ENCODE data around the gene SH3RF2. TPM values are rescaled to one million over a fixed set of nuclear protein-coding genes. Genes with fewer than 3 reads are reported as not detected.

SH3RF2 gene
- total RNA-seq, 2 experiments from 2014 or later, result not detected

- no peak for DNase-seq (ENCODE audit: low spot score)
- no TSS peak for BruUV-seq (replicated peaks)
- H3K4me3 ChIP-seq (ENCODE audit: low read depth, low read length, poor library complexity, severe bottlenecking), result no peak overlapping the region
- no peak overlapping the region for H3K4me2 ChIP-seq (ENCODE audit: low read length)
- ChIA-PET CTCF (ENCODE audit: unreplicated experiment) (no interaction called here), POLR2A (interaction anchor here (0.7 kb wide), 1 partner anchor 388 kb away, joined by 3 read pairs; no protein-coding TSS in a partner anchor)
- H3K27ac ChIP-seq (ENCODE audit: low read depth, low read length, poor library complexity, severe bottlenecking), result no peak overlapping the region
- no peaks in the 10 kb centered on the region for H3K9me2 ChIP-seq (ENCODE audit: insufficient read depth, low read length)
- H3K36me3 ChIP-seq (ENCODE audit: insufficient read depth, low read length), result no peaks in the 10 kb centered on the region
- H2AFZ ChIP-seq (ENCODE audit: low read length), result no peak overlapping the region
- TF ChIP-seq CTCF (conservative IDR thresholded peaks at IDR 0.05; ENCODE audit: low read length), result no peak
- TF ChIP-seq EZH2phosphoT487 (IDR thresholded peaks at IDR 0.05; ENCODE audit: borderline replicate concordance, low read depth, low read length), result no peak
- H4K20me1 ChIP-seq (ENCODE audit: insufficient read depth, low read length), result no peaks in the 10 kb centered on the region
- H3K4me1 ChIP-seq (ENCODE audit: insufficient read depth, low read length, poor library complexity, severe bottlenecking), result no peaks in the 10 kb centered on the region
- intact Hi-C loops (cut with micrococcal nuclease; ENCODE audit: unreplicated experiment), result no loop called here
- no peaks in the 10 kb centered on the region for H3K9me3 ChIP-seq (ENCODE audit: low read length)
- no peaks in the 10 kb centered on the region for H3K79me2 ChIP-seq (ENCODE audit: insufficient read depth, low read depth, low read length)
These were observed 5.8 kb downstream of the SH3RF2 start for GRCh38 chr5:145942201-145942600.

GRCh38 chr5:145942749-145943148 is 6.4 kb downstream of the SH3RF2 start:
- Histone ChIP-seq H3K9me2 (ENCODE audit: insufficient read depth, low read length) (no peaks in the 10 kb centered on the region), H3K4me1 (ENCODE audit: insufficient read depth, low read length, poor library complexity, severe bottlenecking) (no peaks in the 10 kb centered on the region), H2AFZ (ENCODE audit: low read length) (no peak overlapping the region), H3K9me3 (ENCODE audit: low read length) (no peaks in the 10 kb centered on the region), H3K79me2 (ENCODE audit: insufficient read depth, low read depth, low read length) (no peaks in the 10 kb centered on the region), H3K4me2 (ENCODE audit: low read length) (no peak overlapping the region), H3K27ac (ENCODE audit: low read depth, low read length, poor library complexity, severe bottlenecking) (no peak overlapping the region), H4K20me1 (ENCODE audit: insufficient read depth, low read length) (no peaks in the 10 kb centered on the region), H3K36me3 (ENCODE audit: insufficient read depth, low read length) (no peaks in the 10 kb centered on the region), H3K4me3 (ENCODE audit: low read depth, low read length, poor library complexity, severe bottlenecking) (no peak overlapping the region)
- no peak for DNase-seq (ENCODE audit: low spot score)
- ChIA-PET POLR2A (no interaction called here), CTCF (ENCODE audit: unreplicated experiment) (no interaction called here)
- intact Hi-C loops (cut with micrococcal nuclease; ENCODE audit: unreplicated experiment), result no loop called here
- TF ChIP-seq EZH2phosphoT487 (IDR thresholded peaks at IDR 0.05; ENCODE audit: borderline replicate concordance, low read depth, low read length) (no peak), CTCF (conservative IDR thresholded peaks at IDR 0.05; ENCODE audit: low read length) (no peak)
- BruUV-seq (replicated peaks), result no TSS peak

- Histone ChIP-seq H3K27ac (ENCODE audit: low read depth, low read length, poor library complexity, severe bottlenecking) (no peak overlapping the region), H3K4me2 (ENCODE audit: low read length) (no peak overlapping the region), H3K9me3 (ENCODE audit: low read length) (no peaks in the 10 kb centered on the region), H2AFZ (ENCODE audit: low read length) (no peak overlapping the region), H3K79me2 (ENCODE audit: insufficient read depth, low read depth, low read length) (no peaks in the 10 kb centered on the region), H3K9me2 (ENCODE audit: insufficient read depth, low read length) (no peaks in the 10 kb centered on the region), H3K36me3 (ENCODE audit: insufficient read depth, low read length) (no peaks in the 10 kb centered on the region), H3K4me3 (ENCODE audit: low read depth, low read length, poor library complexity, severe bottlenecking) (no peak overlapping the region), H3K4me1 (ENCODE audit: insufficient read depth, low read length, poor library complexity, severe bottlenecking) (no peaks in the 10 kb centered on the region), H4K20me1 (ENCODE audit: insufficient read depth, low read length) (no peaks in the 10 kb centered on the region)
- TF ChIP-seq EZH2phosphoT487 (IDR thresholded peaks at IDR 0.05; ENCODE audit: borderline replicate concordance, low read depth, low read length) (no peak), CTCF (conservative IDR thresholded peaks at IDR 0.05; ENCODE audit: low read length) (no peak)
- DNase-seq (ENCODE audit: low spot score), result no peak
- ChIA-PET CTCF (ENCODE audit: unreplicated experiment) (no interaction called here), POLR2A (interaction anchor here (0.5 to 0.6 kb wide), 2 partner anchors 164 to 440 kb away, joined by 3 read pairs; no protein-coding TSS in a partner anchor)
- intact Hi-C loops (cut with micrococcal nuclease; ENCODE audit: unreplicated experiment), result no loop called here
- no TSS peak for BruUV-seq (replicated peaks)
These were observed 7.3 kb downstream of the SH3RF2 start for GRCh38 chr5:145943674-145944121.

All from OCI-LY7 (cell line).